Measurements from ENCODE around the gene CCRL2. TPM values are rescaled to one million over a fixed set of nuclear protein-coding genes. Genes with fewer than 3 reads are reported as not detected.

Gene CCRL2
- polyA plus RNA-seq, 4 donors: 10.7 to 13.9 (median 12.2) TPM

GRCh38 chr3:46447228-46447985 lies 40.3 kb downstream of the CCRL2 start:
- Histone ChIP-seq H3K4me1 (ENCODE audit: control insufficient read depth in 3 of 3, insufficient read depth in 2 of 3, low read depth in 1 of 3, low read length in 2 of 3) (no peaks in the 10 kb centered on the region), H3K27me3 (ENCODE audit: control insufficient read depth in 3 of 3, insufficient read depth in 3 of 3, low read length in 3 of 3) (no peaks in the 10 kb centered on the region), H3K4me3 (ENCODE audit: low read depth in 1 of 3, low read length in 3 of 3) (no peak overlapping the region), H3K27ac (ENCODE audit: low read depth in 1 of 3, low read length in 2 of 3) (no peak overlapping the region), H3K36me3 (ENCODE audit: control insufficient read depth in 3 of 3, insufficient read depth in 2 of 3, low read depth in 1 of 3, low read length in 3 of 3) (no peaks in the 10 kb centered on the region), H3K9me3 (ENCODE audit: control insufficient read depth in 2 of 2, insufficient read depth in 1 of 2, low read depth in 1 of 2, low read length in 1 of 2) (no peaks in the 10 kb centered on the region)
- 61 to 68% (median 65%) methylated on average over 5 of the region's 5 CpGs for WGBS, 3 donors
- DNase-seq (no peak), FAIRE-seq (no peak)

- H3K27ac ChIP-seq (ENCODE audit: low read depth in 1 of 3, low read length in 2 of 3): no peak overlapping the region
- no peak for FAIRE-seq
- peaks cover 0 to 2% (median 0%) of the 10 kb centered on the region in 3 donors for H3K4me1 ChIP-seq (ENCODE audit: control insufficient read depth in 3 of 3, insufficient read depth in 2 of 3, low read depth in 1 of 3, low read length in 2 of 3)
- no peak for DNase-seq
- H3K27me3 ChIP-seq (ENCODE audit: control insufficient read depth in 3 of 3, insufficient read depth in 3 of 3, low read length in 3 of 3): no peaks in the 10 kb centered on the region
- no peak overlapping the region for H3K4me3 ChIP-seq (ENCODE audit: low read depth in 1 of 3, low read length in 3 of 3)
- no peaks in the 10 kb centered on the region for H3K36me3 ChIP-seq (ENCODE audit: control insufficient read depth in 3 of 3, insufficient read depth in 2 of 3, low read depth in 1 of 3, low read length in 3 of 3)
- H3K9me3 ChIP-seq (ENCODE audit: control insufficient read depth in 2 of 2, insufficient read depth in 1 of 2, low read depth in 1 of 2, low read length in 1 of 2): no peaks in the 10 kb centered on the region
- 88 to 94% (median 91%) methylated on average over 17 of the region's 17 CpGs for WGBS, 3 donors
Measured at GRCh38 chr3:46448721-46449120, 41.7 kb downstream of the CCRL2 start.

DNA sequence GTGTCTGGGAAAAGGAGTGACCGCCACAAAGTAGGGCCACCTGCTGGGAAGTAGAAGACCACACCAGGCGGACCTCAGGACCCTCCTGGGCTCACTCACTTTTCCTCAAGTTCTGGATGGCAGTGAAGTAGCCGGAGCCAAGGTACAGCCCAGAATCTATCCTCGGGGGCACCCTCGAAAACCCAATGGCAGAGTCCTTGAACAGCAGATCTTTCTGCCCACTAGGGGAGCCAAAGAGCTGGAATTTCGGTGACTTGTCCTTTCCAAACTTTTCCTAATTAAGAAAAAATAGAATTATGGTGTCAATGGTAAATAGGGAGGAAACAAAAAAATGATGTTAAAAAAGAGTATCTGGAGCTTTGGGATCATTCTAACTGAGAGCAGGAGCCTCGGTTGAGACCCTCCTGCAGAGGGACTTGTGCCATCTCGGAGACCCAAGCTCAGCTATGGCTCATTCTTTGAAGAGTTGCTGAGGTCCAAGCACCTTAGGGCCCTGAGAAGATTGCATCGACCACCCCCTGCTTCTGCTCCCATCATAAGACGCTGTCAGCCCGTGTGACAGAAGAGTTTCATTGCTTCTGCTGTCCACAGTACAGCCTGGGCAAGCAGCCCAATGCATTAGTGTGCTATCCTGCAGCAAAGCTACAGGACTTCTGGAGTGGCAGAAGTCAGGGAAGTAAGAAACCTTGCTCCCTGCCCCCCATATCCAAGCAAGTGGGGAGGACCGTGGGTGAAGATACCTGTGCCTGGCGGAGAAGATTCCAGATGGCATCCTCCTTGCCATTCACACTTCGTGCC lies 42.9 kb downstream of the CCRL2 start:
- FAIRE-seq: no peak
- no peak overlapping the region for H3K4me3 ChIP-seq (ENCODE audit: low read depth in 1 of 3, low read length in 3 of 3)
- peaks cover 0 to 12% (median 0%) of the 10 kb centered on the region in 3 donors for H3K4me1 ChIP-seq (ENCODE audit: control insufficient read depth in 3 of 3, insufficient read depth in 2 of 3, low read depth in 1 of 3, low read length in 2 of 3)
- no peaks in the 10 kb centered on the region for H3K36me3 ChIP-seq (ENCODE audit: control insufficient read depth in 3 of 3, insufficient read depth in 2 of 3, low read depth in 1 of 3, low read length in 3 of 3)
- H3K27ac ChIP-seq (ENCODE audit: low read depth in 1 of 3, low read length in 2 of 3): no peak overlapping the region
- no peaks in the 10 kb centered on the region for H3K27me3 ChIP-seq (ENCODE audit: control insufficient read depth in 3 of 3, insufficient read depth in 3 of 3, low read length in 3 of 3)
- DNase-seq: no peak
- 66 to 72% (median 70%) methylated on average over 14 of the region's 14 CpGs for WGBS, 3 donors
- H3K9me3 ChIP-seq (ENCODE audit: control insufficient read depth in 2 of 2, insufficient read depth in 1 of 2, low read depth in 1 of 2, low read length in 1 of 2): no peaks in the 10 kb centered on the region

DNA sequence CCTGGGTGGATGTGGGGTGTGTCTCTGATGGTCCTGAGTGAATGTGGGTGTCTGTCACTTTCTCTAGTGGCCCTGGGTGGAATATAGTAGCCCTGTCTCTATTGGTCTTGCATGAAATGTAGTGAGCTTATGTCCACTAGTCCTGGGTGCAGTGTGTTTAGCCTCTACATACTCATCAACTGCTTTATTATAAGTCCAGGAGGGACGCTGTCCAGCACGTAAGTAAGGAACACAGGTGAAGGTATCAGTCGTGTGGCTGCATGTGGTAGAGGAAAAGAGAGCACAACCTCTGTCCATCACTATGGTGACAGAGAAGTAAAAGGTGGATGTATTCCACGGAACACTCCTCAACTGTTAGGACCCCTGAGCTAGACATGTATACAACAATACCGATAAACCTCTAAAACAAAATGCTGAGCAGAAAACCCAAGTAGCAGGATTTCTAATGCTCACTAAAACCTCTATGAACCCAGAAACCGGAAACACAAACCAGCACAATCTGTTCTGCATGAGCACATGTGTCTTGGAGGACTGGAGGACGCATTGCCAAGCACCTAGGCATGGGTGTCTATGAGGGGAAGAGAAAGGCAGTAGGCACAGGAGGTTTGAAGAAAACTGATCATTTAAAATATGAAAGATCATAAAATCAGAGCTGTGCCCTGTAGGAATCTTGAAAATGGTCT lies 46.6 kb downstream of the CCRL2 start:
- DNase-seq (peak in 1 of 2 donors; percentile 54), FAIRE-seq (no peak)
- H3K36me3 ChIP-seq (ENCODE audit: control insufficient read depth in 3 of 3, insufficient read depth in 2 of 3, low read depth in 1 of 3, low read length in 3 of 3): peaks cover 0 to 3% (median 0%) of the 10 kb centered on the region in 3 donors
- no peak overlapping the region for H3K27ac ChIP-seq (ENCODE audit: low read depth in 1 of 3, low read length in 2 of 3)
- WGBS, 3 donors: 61 to 71% (median 64%) methylated on average over 7 of the region's 7 CpGs
- H3K9me3 ChIP-seq (ENCODE audit: control insufficient read depth in 2 of 2, insufficient read depth in 1 of 2, low read depth in 1 of 2, low read length in 1 of 2): no peaks in the 10 kb centered on the region
- H3K4me3 ChIP-seq (ENCODE audit: low read depth in 1 of 3, low read length in 3 of 3): no peak overlapping the region
- H3K27me3 ChIP-seq (ENCODE audit: control insufficient read depth in 3 of 3, insufficient read depth in 3 of 3, low read length in 3 of 3): no peaks in the 10 kb centered on the region
- peaks cover 0 to 15% (median 0%) of the 10 kb centered on the region in 3 donors for H3K4me1 ChIP-seq (ENCODE audit: control insufficient read depth in 3 of 3, insufficient read depth in 2 of 3, low read depth in 1 of 3, low read length in 2 of 3)

- Histone ChIP-seq H3K27ac (ENCODE audit: low read depth in 1 of 3, low read length in 2 of 3) (peak overlapping the region in 1 of 3 donors; percentile 50), H3K27me3 (ENCODE audit: control insufficient read depth in 3 of 3, insufficient read depth in 3 of 3, low read length in 3 of 3) (no peaks in the 10 kb centered on the region), H3K4me3 (ENCODE audit: low read depth in 1 of 3, low read length in 3 of 3) (no peak overlapping the region), H3K4me1 (ENCODE audit: control insufficient read depth in 3 of 3, insufficient read depth in 2 of 3, low read depth in 1 of 3, low read length in 2 of 3) (peaks cover 0 to 15% (median 0%) of the 10 kb centered on the region in 3 donors), H3K9me3 (ENCODE audit: control insufficient read depth in 2 of 2, insufficient read depth in 1 of 2, low read depth in 1 of 2, low read length in 1 of 2) (no peaks in the 10 kb centered on the region), H3K36me3 (ENCODE audit: control insufficient read depth in 3 of 3, insufficient read depth in 2 of 3, low read depth in 1 of 3, low read length in 3 of 3) (peaks cover 0 to 3% (median 0%) of the 10 kb centered on the region in 3 donors)
- 11 to 47% (median 20%) methylated on average over 3 of the region's 3 CpGs for WGBS, 3 donors
- FAIRE-seq: no peak
- peak in 1 of 2 donors; percentile 32 for DNase-seq
Measured at GRCh38 chr3:46454209-46454595, 47.1 kb downstream of the CCRL2 start.

GRCh38 chr3:46454606-46455005 lies 47.5 kb downstream of the CCRL2 start:
- no peaks in the 10 kb centered on the region for H3K9me3 ChIP-seq (ENCODE audit: control insufficient read depth in 2 of 2, insufficient read depth in 1 of 2, low read depth in 1 of 2, low read length in 1 of 2)
- H3K4me3 ChIP-seq (ENCODE audit: low read depth in 1 of 3, low read length in 3 of 3): no peak overlapping the region
- peak overlapping the region in 1 of 3 donors; percentile 50 for H3K27ac ChIP-seq (ENCODE audit: low read depth in 1 of 3, low read length in 2 of 3)
- FAIRE-seq: no peak
- H3K27me3 ChIP-seq (ENCODE audit: control insufficient read depth in 3 of 3, insufficient read depth in 3 of 3, low read length in 3 of 3): no peaks in the 10 kb centered on the region
- WGBS, 3 donors: 79 to 88% (median 85%) methylated on average over 7 of the region's 7 CpGs
- H3K4me1 ChIP-seq (ENCODE audit: control insufficient read depth in 3 of 3, insufficient read depth in 2 of 3, low read depth in 1 of 3, low read length in 2 of 3): peaks cover 0 to 15% (median 0%) of the 10 kb centered on the region in 3 donors
- H3K36me3 ChIP-seq (ENCODE audit: control insufficient read depth in 3 of 3, insufficient read depth in 2 of 3, low read depth in 1 of 3, low read length in 3 of 3): peaks cover 0 to 3% (median 0%) of the 10 kb centered on the region in 3 donors
- DNase-seq: no peak

DNA sequence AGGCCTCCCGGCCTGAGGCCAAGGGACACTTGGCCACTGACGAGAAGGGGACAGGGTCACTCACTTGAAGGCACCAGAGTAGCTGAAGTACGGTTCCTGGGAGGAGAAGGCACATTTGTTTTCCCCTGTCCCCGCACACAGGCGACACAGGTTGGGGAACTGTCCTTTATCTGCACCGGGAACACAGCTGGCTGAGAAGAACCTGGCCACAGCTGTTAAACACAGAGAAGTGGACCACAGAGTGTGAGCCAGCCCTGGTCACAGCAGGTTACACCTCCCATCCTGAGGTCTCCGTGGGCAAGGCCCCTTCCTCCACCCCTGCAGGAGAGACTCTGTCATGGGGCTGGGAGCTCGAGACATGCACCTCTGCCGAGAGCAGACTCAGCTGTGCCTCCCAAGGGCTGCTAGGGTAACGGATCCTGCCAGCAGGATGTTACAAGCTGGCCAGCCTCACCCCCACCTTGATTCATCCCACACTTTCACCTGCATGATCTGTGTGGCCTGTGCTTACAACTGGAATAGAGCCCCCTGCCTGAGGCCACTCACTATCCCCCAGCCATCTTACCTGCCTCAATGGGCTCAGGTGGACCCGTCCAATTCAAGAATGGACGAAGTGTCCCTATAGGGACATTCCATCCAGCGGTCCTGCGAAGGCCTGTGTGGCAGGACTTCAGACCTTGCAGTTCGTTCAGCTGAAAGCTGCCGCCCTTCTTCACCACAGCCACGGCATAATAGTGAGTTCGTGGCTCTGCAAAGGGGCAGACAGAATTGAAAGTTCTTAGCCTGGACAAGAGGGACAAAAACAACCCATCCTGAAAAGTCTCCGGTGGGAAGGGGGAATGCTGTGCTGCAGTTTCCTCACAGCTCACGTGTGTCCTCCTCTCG lies 48.4 kb downstream of the CCRL2 start:
- H3K27me3 ChIP-seq (ENCODE audit: control insufficient read depth in 3 of 3, insufficient read depth in 3 of 3, low read length in 3 of 3): no peaks in the 10 kb centered on the region
- H3K4me3 ChIP-seq (ENCODE audit: low read depth in 1 of 3, low read length in 3 of 3): no peak overlapping the region
- no peak overlapping the region for H3K27ac ChIP-seq (ENCODE audit: low read depth in 1 of 3, low read length in 2 of 3)
- DNase-seq (no peak), FAIRE-seq (no peak)
- peaks cover 0 to 15% (median 0%) of the 10 kb centered on the region in 3 donors for H3K4me1 ChIP-seq (ENCODE audit: control insufficient read depth in 3 of 3, insufficient read depth in 2 of 3, low read depth in 1 of 3, low read length in 2 of 3)
- H3K9me3 ChIP-seq (ENCODE audit: control insufficient read depth in 2 of 2, insufficient read depth in 1 of 2, low read depth in 1 of 2, low read length in 1 of 2): peaks cover 0 to 3% of the 10 kb centered on the region in 2 donors
- H3K36me3 ChIP-seq (ENCODE audit: control insufficient read depth in 3 of 3, insufficient read depth in 2 of 3, low read depth in 1 of 3, low read length in 3 of 3): peaks cover 0 to 3% (median 0%) of the 10 kb centered on the region in 3 donors
- WGBS, 3 donors: 85 to 90% (median 87%) methylated on average over 21 of the region's 21 CpGs

Measured in small intestine (tissue), 7 donors.